A549 treated with DMSO at 1 μM for 4 hours (cell line): ENCODE data around the gene IFT52. TPM values are rescaled to one million over a fixed set of nuclear protein-coding genes. Genes with fewer than 3 reads are reported as not detected.

ENCODE experiments used
- total RNA-seq: library from RNA; stranded (reverse); fragments of 200-300 nt; extraction: Qiagen RNA extraction; gene quantifications from 5 replicates; pipeline ENCODE4 v1.2.3, GENCODE V29; 2022; ENCODE audit warnings: low read depth

Gene IFT52
- 28.7 to 33.3 TPM (median 30.4 TPM) in 5 replicates for total RNA-seq

DNA sequence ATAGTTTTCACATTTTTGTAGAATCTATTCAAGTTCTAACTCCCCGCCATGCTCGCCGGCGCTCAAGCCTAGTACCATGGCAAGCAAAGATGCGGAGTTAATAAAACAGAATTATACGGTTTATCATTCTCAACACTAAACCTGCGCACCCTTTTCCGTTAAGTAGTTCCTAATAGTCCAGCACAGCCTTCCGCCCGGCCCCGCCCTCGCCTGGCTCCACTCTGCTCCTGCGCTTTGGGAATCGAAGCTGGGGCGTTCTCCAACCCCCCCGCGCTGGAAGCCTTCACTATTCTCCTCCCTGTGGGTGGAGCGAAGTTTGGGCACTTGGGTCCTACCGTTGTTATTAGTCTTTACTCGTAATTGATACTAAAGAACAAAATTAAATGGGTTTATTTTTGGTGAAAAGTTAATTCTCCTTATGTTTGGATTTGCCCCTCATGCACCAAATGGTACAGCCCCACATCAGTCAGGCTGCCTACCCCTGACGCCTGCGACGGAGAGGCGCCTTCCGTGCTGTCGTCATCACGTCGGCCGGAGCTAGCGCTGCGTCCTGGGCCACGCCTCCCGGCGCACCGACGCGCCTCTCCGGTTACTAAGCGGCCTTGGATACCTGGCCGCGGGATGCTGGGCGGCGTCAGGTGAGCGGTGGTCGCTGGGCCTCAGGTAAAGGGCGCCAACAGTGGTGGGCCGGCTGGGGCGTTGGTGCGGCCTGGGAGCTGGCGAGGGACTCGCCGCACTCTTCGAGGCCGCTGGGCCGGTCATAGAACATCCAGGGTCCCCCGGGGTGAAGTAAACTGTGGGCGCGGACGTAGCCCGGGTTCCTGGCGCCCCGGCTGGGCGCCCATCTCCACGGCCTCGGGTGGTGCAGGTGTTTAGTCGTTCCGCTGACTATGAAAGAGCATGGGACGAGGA is at the start of gene IFT52:
TSS of gene IFT52 (plus strand) at position 546 of the 912 bp plus-strand sequence. CDS start 3,762 bp downstream, outside the sequence.

GRCh38 chr20:43558412-43559146 is 32.2 kb upstream of the IFT52 start, which contains the start of gene SGK2:
SGK2 (plus strand) TSS chr20:43559027; CDS start chr20:43566496, 7,469 bp downstream.

GRCh38 chr20:43666376-43667328 is 75.9 kb downstream of the IFT52 start, which contains the start of gene MYBL2:
MYBL2 (plus strand) TSS chr20:43667114; CDS start chr20:43667284, 170 bp downstream.

Other genes starting within 250 kb of the IFT52 start
- 107 to 116 TPM (median 113 TPM) in 5 replicates for gene SRSF6, start 133.0 kb upstream of the IFT52 start, total RNA-seq
- gene L3MBTL1, start 83.2 kb upstream of the IFT52 start, total RNA-seq: 0.58 to 1.9 TPM (median 1.5 TPM) in 5 replicates
- gene SGK2, start 31.9 kb upstream of the IFT52 start, total RNA-seq: 5.4 to 7.2 TPM (median 7.2 TPM) in 5 replicates
- 72.5 to 89.3 TPM (median 78.9 TPM) in 5 replicates for gene MYBL2, start 76.2 kb downstream of the IFT52 start, total RNA-seq
- gene GTSF1L, start 136.1 kb downstream of the IFT52 start, total RNA-seq: not detected in 5 replicates